Colonic mucosa (tissue), 4 donors: Measurements from ENCODE around the gene PMFBP1. TPM values are rescaled to one million over a fixed set of nuclear protein-coding genes. Genes with fewer than 3 reads are reported as not detected.

ENCODE experiments used
- DNase-seq: peaks from one replicate; pipeline ENCODE4 v3.0.0-alpha.2; 2020
- H3K27ac ChIP-seq: fragments of 200-600 bp; one replicate; pipeline ENCODE4 v1.8.0; 2021
- H3K27me3 ChIP-seq: fragments of 200-600 bp; one replicate; pipeline ENCODE4 v1.8.0; 2021
- H3K36me3 ChIP-seq: fragments of 200-600 bp; one replicate; pipeline ENCODE4 v1.8.0; 2021
- H3K4me1 ChIP-seq: fragments of 200-600 bp; one replicate; pipeline ENCODE4 v1.8.0; 2021; ENCODE audit warnings: mild to moderate bottlenecking
- H3K4me3 ChIP-seq: fragments of 200-600 bp; one replicate; pipeline ENCODE4 v1.8.0; 2021
- H3K9ac ChIP-seq, 2 donors: one replicate each; pipeline ENCODE4 v1.7.0; 2013; ENCODE audit warnings: control low read depth in 2 of 2, low read depth in 2 of 2, low read length in 2 of 2
- H3K9me3 ChIP-seq: fragments of 200-600 bp; one replicate; pipeline ENCODE4 v1.8.0; 2021
- intact Hi-C: fragments of 100-400 bp; cut with DNase I; formaldehyde crosslinking; loops from one replicate; pipeline ENCODE4 v1.14.1; 2022
- total RNA-seq, 2 donors: library from RNA; stranded (reverse); fragmentation: NEBNext Ultra II Directional in 1 of 2; extraction: Animal tissue kit (Norgen Biotek cat#: 25700) in 1 of 2; gene quantifications; one replicate each; pipeline ENCODE4 v1.2.1, GENCODE V29; 2021
- TF ChIP-seq, protein P1 (sequence below): fragments of 200-600 bp; IDR thresholded peaks from one replicate; pipeline ENCODE4 v1.8.0; 2022; ENCODE audit warnings: antibody characterized with exemption, mild to moderate bottlenecking
- donor health status: healthy.
- donor health status: DM: no; HTN: no; CAD: no.
- donor health status: DM: no; HTN: no; CAD: no.

Gene PMFBP1
- total RNA-seq, 2 donors from 2014 or later = 3.7 to 4.9 TPM

DNA sequence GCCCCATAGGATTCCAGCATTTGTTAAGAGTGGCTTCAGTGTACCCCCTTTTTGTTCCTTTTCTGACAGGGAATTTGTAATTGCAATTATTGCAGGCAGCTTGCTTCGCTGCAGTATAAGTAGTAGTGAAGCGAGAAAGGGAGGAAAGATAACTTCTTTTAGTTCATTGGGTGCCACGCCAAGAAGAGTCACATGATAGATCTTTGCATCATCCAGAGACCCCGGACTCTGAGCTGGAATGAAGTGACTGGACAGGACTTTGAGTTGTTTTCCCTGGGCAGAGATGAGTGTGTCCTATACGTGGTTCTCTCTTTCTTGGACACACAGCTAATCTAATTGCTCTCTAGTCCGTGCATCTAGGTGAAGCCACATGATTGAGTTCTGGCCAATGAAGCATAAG is 44.8 kb upstream of the PMFBP1 start:
- DNase-seq = no peak
- H3K4me3 ChIP-seq = no peak overlapping the region
- H3K27ac ChIP-seq = no peak overlapping the region
- H3K9ac ChIP-seq = no peak overlapping the region
- TF ChIP-seq, protein P1, sequence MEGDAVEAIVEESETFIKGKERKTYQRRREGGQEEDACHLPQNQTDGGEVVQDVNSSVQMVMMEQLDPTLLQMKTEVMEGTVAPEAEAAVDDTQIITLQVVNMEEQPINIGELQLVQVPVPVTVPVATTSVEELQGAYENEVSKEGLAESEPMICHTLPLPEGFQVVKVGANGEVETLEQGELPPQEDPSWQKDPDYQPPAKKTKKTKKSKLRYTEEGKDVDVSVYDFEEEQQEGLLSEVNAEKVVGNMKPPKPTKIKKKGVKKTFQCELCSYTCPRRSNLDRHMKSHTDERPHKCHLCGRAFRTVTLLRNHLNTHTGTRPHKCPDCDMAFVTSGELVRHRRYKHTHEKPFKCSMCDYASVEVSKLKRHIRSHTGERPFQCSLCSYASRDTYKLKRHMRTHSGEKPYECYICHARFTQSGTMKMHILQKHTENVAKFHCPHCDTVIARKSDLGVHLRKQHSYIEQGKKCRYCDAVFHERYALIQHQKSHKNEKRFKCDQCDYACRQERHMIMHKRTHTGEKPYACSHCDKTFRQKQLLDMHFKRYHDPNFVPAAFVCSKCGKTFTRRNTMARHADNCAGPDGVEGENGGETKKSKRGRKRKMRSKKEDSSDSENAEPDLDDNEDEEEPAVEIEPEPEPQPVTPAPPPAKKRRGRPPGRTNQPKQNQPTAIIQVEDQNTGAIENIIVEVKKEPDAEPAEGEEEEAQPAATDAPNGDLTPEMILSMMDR = no peak
- no peaks in the 10 kb centered on the region for H3K27me3 ChIP-seq
- intact Hi-C loops = no loop called here
- H3K4me1 ChIP-seq = no peaks in the 10 kb centered on the region
- no peaks in the 10 kb centered on the region for H3K9me3 ChIP-seq
- H3K36me3 ChIP-seq = no peaks in the 10 kb centered on the region

DNA sequence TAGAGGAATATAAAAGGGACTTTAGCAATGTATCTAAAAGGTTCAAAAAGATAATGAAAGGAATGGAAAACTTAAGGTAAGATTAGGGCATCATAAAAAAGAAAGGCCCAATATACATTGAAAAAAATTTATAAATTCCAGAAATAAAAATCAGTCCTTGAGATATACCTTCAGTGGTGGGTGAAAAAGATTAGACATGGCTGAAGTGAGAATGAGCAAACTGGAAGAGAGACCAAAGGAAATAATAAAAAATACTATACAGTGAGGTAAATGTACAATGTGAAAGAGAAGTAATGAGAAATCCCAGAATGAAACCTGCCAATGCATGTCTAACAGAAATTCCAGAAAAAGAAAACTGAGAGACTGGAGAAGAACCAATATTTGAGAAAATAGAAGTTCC is 42.9 kb upstream of the PMFBP1 start:
- Histone ChIP-seq H3K9ac (no peak overlapping the region), H3K27ac (no peak overlapping the region), H3K9me3 (no peaks in the 10 kb centered on the region), H3K4me1 (no peaks in the 10 kb centered on the region), H3K4me3 (no peak overlapping the region), H3K27me3 (no peaks in the 10 kb centered on the region), H3K36me3 (no peaks in the 10 kb centered on the region)
- DNase-seq = no peak
- intact Hi-C loops = no loop called here
- TF ChIP-seq, protein P1 = no peak

DNA sequence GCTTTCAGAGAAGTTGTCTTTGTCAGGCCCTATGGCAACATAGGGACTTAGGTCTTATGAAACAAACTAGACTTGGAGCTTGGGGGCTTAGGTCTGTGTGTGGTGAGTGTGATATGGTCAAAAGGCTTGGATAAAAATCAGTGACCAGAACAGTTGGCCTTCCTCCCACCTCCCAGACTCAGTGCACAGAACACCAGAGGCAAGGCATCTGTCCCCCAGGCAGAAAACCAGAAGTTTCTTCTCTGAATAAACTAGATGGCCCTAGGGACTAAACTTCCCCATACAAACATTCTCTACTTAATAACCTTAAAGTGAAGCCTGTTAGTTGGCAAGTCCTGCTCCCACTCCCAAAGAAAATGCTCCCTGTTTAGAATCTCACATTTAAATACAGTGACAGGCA is 39.2 kb upstream of the PMFBP1 start:
- Histone ChIP-seq H3K36me3 (no peaks in the 10 kb centered on the region), H3K27ac (no peak overlapping the region), H3K9ac (no peak overlapping the region), H3K9me3 (no peaks in the 10 kb centered on the region), H3K27me3 (no peaks in the 10 kb centered on the region), H3K4me1 (no peaks in the 10 kb centered on the region), H3K4me3 (no peak overlapping the region)
- intact Hi-C loops = no loop called here
- TF ChIP-seq, protein P1 = no peak
- DNase-seq = no peak

DNA sequence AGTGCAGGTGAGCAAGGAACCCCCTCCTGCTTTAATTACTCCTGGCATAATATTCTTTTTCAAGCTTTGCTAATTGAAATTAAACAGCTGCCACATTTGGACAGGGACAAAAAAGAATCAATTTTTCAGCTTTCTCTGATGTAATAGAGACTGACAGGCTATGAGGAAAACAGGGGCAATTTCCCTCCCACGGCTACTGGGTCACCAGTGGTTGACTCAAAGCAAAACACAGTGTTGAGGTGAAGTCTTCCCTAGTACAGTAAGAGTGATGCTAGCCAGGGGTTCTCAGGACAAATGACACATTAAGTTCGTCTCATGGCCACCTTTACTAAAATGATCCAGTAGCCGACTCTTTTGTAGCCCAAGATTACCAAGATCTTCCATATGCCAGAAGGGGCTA is 38.6 kb upstream of the PMFBP1 start:
- Histone ChIP-seq H3K36me3 (no peaks in the 10 kb centered on the region), H3K27me3 (no peaks in the 10 kb centered on the region), H3K27ac (no peak overlapping the region), H3K4me1 (no peaks in the 10 kb centered on the region), H3K4me3 (no peak overlapping the region), H3K9me3 (no peaks in the 10 kb centered on the region), H3K9ac (no peak overlapping the region)
- intact Hi-C loops = no loop called here
- TF ChIP-seq, protein P1 = no peak
- no peak for DNase-seq

DNA sequence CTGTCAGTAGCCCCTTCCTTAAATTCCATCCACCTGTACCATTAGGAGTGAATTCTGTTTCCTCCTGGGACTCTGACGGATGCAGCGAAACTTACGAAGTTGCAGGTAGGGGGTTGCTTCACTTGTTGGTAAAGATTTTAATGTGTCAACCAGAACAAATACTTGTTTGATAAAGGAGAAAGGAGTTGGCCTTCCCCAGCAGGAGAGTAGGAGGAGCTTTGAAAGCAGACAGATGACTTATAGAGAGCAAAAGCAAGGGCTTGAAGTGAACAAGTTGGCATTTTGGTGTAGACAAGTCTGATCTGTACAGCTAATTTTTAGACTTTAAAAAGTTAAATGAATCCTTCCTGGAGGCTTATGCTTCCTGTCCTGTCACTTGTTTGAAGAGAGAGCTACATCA is 38.1 kb upstream of the PMFBP1 start:
- H3K36me3 ChIP-seq = no peaks in the 10 kb centered on the region
- H3K4me3 ChIP-seq = no peak overlapping the region
- no peaks in the 10 kb centered on the region for H3K9me3 ChIP-seq
- H3K4me1 ChIP-seq = no peaks in the 10 kb centered on the region
- no peaks in the 10 kb centered on the region for H3K27me3 ChIP-seq
- H3K27ac ChIP-seq = no peak overlapping the region
- intact Hi-C loops = no loop called here
- no peak overlapping the region for H3K9ac ChIP-seq
- TF ChIP-seq, protein P1 = no peak
- DNase-seq = no peak

DNA sequence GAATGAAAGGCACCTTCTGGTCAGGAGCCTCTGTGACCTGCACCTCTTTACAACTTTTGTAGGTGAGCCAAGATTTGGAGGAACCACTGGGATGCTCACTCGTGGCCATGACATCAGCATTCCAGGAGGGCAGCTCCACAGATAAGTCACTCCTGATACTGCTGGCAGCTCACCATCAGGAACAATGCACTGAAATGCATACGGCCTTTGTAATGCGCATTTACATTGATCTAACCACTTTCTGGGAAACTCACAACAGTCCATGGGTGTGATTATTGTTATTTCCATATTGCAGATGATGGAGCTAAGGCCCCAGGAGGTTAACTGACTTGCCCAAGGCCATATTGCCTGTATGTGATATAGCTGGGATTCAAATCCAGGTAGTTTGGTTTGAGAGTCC is 34.3 kb upstream of the PMFBP1 start:
- H3K9me3 ChIP-seq = no peaks in the 10 kb centered on the region
- H3K36me3 ChIP-seq = no peaks in the 10 kb centered on the region
- intact Hi-C loops = no loop called here
- H3K9ac ChIP-seq = no peak overlapping the region
- no peaks in the 10 kb centered on the region for H3K4me1 ChIP-seq
- no peak overlapping the region for H3K4me3 ChIP-seq
- no peaks in the 10 kb centered on the region for H3K27me3 ChIP-seq
- TF ChIP-seq, protein P1 = no peak
- no peak overlapping the region for H3K27ac ChIP-seq
- DNase-seq = no peak
